Ovary (tissue), 9 donors: ENCODE measurements around the gene PARD3. TPM values are rescaled to one million over a fixed set of nuclear protein-coding genes. Genes with fewer than 3 reads are reported as not detected.

Experiments
- DNase-seq, 5 donors: peaks; one replicate each; pipeline ENCODE4 v3.0.0-alpha.2; 2019 to 2020
- H3K27ac ChIP-seq, 2 donors: fragments of 200-600 bp; one replicate each; pipeline versions ENCODE4 v1.5.1 to v1.8.0; 2019 to 2022
- H3K27me3 ChIP-seq: fragments of 200-600 bp; one replicate; pipeline ENCODE4 v1.8.0; 2022
- H3K36me3 ChIP-seq: fragments of 200-600 bp; sonication (generic); one replicate; pipeline ENCODE4 v1.5.1; 2019
- H3K4me1 ChIP-seq: one replicate; pipeline ENCODE4 v1.8.1; 2013; ENCODE audit warnings: mild to moderate bottlenecking, moderate library complexity; ENCODE audit not compliant: insufficient read depth
- H3K4me3 ChIP-seq: fragments of 200-600 bp; sonication (generic); one replicate; pipeline ENCODE4 v1.5.1; 2017
- H3K9me3 ChIP-seq, 2 donors: fragments of 200-600 bp in 1 of 2; sonication (generic) in 1 of 2; one replicate each; pipeline versions ENCODE4 v1.5.1 to v1.8.1; 2013 to 2019; ENCODE audit warnings: mild to moderate bottlenecking in 1 of 2, moderate library complexity in 1 of 2
- EP300 ChIP-seq: sonication (generic); formaldehyde crosslinking; IDR thresholded peaks from one replicate; pipeline ENCODE4 v1.6.1; 2017; ENCODE audit warnings: antibody characterized with exemption
- POLR2A ChIP-seq: fragments of 450-650 bp; IDR thresholded peaks from one replicate; pipeline ENCODE4 v1.6.1; 2017; ENCODE audit warnings: antibody characterized with exemption, mild to moderate bottlenecking, moderate library complexity
- WGBS, 3 donors: extraction: QIAGEN DNeasy Blood & Tissue Kit in 1 of 3; methylation state at CpG; one replicate each; pipeline versions ENCODE4 v1.1.5 to v1.1.7; 2013 to 2017; 5-methylcytosine and 5-hydroxymethylcytosine counted together
- intact Hi-C, 4 donors: fragments of 100-400 bp; cut with DNase I; formaldehyde crosslinking; loops; one replicate each; pipeline versions ENCODE4 v1.11.0 to v1.15.1; 2022 to 2023
- polyA plus RNA-seq, 2 donors: library from polyadenylated mRNA; stranded (reverse); fragments of 200-250 nt in 1 of 2; fragments of 350-450 nt in 1 of 2; fragmentation: Illumina TruSeq in 1 of 2; extraction: RNeasy Lipid Tissue Mini Kit (QIAGEN cat#74804) in 1 of 2; gene quantifications; one replicate each; pipeline ENCODE4 v1.2.3, GENCODE V29; 2013 to 2014
- total RNA-seq, 7 donors: library from RNA; depleted of rRNA in 2 of 7; stranded (reverse); fragments of >200 nt in 2 of 7; fragmentation: NEBNext Ultra II Directional in 3 of 7; extraction: Animal tissue kit (Norgen Biotek cat#: 25700) in 3 of 7; gene quantifications; one replicate each; pipeline versions ENCODE4 v1.1.0 to v1.2.4, GENCODE V29; 2016 to 2023
- TF ChIP-seq, protein P1 (sequence below), 3 donors: fragments of 450-650 bp in 2 of 3; fragments of 200-600 bp in 1 of 3; IDR thresholded peaks; one replicate each; pipeline versions ENCODE4 v1.5.1 to v1.8.0; 2016 to 2022; ENCODE audit warnings: antibody characterized with exemption in 3 of 3, mild to moderate bottlenecking in 1 of 3
- donor health status: DM: no; HTN: no; CAD: no; lungs with moderate emphysema.
- donor health status: DM: no; HTN: no; CAD: no.
- donor health status: Bipolar disorder and iron deficiency.
- donor health status: DM: yes; HTN: yes; CAD: no.
- donor health status: DM: no; HTN: no; CAD: no.
- donor health status: DM: yes; HTN: yes; CAD: no.

Gene PARD3
- total and polyA plus RNA-seq, 9 donors, result 31.8 to 92.3 (median 67.1) TPM

DNA sequence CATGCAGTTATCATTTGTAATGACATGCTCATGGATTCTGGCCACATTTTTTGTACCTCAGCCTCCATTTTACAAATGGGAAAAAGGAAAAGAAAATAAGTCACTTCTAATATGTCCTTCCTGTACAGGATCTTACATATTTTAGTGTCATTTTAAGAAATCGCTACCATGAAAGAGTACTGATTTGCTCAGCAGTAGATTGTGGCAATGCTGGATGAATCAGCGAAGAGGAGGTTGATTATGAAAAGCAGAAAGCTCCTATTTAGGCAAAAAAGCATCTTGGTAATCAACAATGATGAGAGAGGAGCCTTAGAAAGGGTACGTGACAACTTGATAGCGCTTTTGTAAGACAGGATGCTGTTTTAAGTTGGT lies 522.9 kb downstream of the PARD3 start:
- TF ChIP-seq POLR2A, result no peak
- TF ChIP-seq, protein P1, sequence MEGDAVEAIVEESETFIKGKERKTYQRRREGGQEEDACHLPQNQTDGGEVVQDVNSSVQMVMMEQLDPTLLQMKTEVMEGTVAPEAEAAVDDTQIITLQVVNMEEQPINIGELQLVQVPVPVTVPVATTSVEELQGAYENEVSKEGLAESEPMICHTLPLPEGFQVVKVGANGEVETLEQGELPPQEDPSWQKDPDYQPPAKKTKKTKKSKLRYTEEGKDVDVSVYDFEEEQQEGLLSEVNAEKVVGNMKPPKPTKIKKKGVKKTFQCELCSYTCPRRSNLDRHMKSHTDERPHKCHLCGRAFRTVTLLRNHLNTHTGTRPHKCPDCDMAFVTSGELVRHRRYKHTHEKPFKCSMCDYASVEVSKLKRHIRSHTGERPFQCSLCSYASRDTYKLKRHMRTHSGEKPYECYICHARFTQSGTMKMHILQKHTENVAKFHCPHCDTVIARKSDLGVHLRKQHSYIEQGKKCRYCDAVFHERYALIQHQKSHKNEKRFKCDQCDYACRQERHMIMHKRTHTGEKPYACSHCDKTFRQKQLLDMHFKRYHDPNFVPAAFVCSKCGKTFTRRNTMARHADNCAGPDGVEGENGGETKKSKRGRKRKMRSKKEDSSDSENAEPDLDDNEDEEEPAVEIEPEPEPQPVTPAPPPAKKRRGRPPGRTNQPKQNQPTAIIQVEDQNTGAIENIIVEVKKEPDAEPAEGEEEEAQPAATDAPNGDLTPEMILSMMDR (IDR thresholded peaks at IDR 0.05), result no peak
- TF ChIP-seq EP300, result no peak
- Histone ChIP-seq H3K27me3 (no peaks in the 10 kb centered on the region), H3K4me1 (peaks cover 3% of the 10 kb centered on the region), H3K4me3 (no peak overlapping the region), H3K36me3 (no peaks in the 10 kb centered on the region), H3K9me3 (no peaks in the 10 kb centered on the region), H3K27ac (no peak overlapping the region)
- intact Hi-C loops, result no loop called here
- 69 to 90% (median 77%) methylated on average over 4 of the region's 4 CpGs for WGBS, 3 donors
- DNase-seq, result no peak

DNA sequence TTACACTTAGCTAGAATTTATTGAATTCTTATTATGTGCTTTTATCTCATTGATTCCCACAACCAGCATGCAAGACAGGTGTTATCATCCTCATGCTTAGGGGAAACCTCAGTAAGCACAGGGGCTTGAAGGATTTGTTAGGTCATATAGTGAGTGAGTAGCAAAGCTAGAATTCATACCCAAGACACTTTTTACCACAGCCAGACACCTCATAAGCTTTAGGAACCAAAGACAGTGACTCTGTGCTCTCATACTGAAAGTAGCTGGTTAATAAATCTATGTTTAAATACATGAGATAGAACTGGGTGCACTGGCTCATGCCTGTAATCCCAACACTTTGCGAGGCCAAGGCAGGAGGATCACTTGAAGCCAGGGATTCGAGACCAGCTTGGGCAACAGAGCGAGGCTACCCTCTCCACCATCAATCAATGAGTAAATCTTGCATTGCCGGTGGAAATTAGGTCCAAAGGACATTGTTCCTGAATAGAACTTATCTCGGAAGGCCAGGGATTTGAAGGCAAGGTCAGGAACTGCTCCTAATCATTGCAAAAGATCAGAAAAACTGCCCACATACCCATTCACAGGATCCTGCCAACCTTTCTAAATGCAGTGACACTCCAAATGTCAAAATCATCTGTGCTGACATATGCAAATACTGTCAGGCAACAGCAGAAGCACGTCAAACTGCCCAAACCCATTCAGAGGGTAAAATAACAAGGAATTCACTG lies 523.5 kb downstream of the PARD3 start:
- H3K27ac ChIP-seq, result no peak overlapping the region
- intact Hi-C loops, result no loop called here
- peaks cover 3% of the 10 kb centered on the region for H3K4me1 ChIP-seq
- H3K9me3 ChIP-seq, result no peaks in the 10 kb centered on the region
- no peaks in the 10 kb centered on the region for H3K36me3 ChIP-seq
- TF ChIP-seq EP300 (no peak), POLR2A (no peak)
- TF ChIP-seq, protein P1 (IDR thresholded peaks at IDR 0.05), result no peak
- no peak overlapping the region for H3K4me3 ChIP-seq
- 79 to 90% (median 86%) methylated on average over 6 of the region's 6 CpGs for WGBS, 3 donors
- DNase-seq, result no peak
- H3K27me3 ChIP-seq, result no peaks in the 10 kb centered on the region

DNA sequence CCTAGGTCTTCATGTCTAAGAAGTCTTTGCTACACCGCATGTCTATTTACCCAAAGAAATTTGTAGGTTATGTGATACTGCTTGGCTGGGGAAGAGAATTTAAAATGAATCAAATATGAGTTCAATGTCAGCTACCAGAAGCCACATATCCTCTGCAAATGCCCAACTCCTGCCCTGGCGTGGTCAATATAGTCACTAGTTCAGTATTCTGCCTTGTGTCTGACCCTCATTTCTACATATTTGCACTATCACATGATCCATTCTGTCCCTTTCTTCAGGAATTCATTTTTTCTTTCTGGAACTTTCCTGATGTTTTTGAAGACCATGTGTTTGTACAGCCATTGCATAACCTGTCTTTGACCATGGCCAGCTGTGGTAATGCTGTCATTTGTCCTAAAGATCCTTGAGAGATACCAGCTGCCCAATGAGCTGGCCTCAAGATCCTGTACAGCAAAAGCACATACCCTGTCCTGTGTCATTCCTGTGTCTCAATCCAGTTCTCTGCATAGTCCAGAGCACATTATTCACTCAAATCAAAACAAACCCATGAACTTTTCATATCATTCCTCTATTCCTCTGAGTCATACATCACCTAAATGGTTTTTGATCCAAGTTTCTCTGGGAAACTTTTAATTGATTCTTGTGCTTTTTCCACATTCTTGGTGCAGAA lies 524.5 kb downstream of the PARD3 start:
- Histone ChIP-seq H3K4me1 (peaks cover 3% of the 10 kb centered on the region), H3K36me3 (no peaks in the 10 kb centered on the region), H3K9me3 (no peaks in the 10 kb centered on the region), H3K4me3 (no peak overlapping the region), H3K27me3 (no peaks in the 10 kb centered on the region), H3K27ac (no peak overlapping the region)
- WGBS, 3 donors, result 86 to 94% (median 90%) methylated on average over 2 of the region's 2 CpGs
- intact Hi-C loops, result no loop called here
- DNase-seq, result no peak
- TF ChIP-seq POLR2A (no peak), EP300 (no peak)
- TF ChIP-seq, protein P1 (IDR thresholded peaks at IDR 0.05), result no peak

DNA sequence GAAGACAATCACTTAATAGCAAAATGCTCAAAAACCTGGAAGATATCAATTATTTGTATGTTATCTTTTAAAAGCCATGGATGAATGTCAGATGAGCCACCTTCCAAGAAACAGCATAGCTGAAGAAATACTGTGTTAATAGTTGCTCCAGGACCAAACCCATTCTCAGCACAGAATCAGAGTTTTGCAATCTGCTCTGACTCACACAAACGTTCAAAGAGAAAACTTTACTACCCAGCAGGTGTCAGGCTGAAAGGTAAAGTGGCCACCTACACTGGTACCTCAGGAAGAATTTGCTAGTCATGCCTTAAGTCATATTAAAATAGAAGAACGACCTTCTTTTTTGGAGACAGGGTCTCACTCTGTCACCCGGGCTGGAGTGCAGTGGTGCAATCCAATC lies 526.5 kb downstream of the PARD3 start:
- H3K4me3 ChIP-seq, result no peak overlapping the region
- no peak for DNase-seq
- H3K27me3 ChIP-seq, result no peaks in the 10 kb centered on the region
- intact Hi-C loops, result no loop called here
- H3K9me3 ChIP-seq, result no peaks in the 10 kb centered on the region
- TF ChIP-seq, protein P1 (IDR thresholded peaks at IDR 0.05), result no peak
- TF ChIP-seq EP300 (no peak), POLR2A (no peak)
- no peak overlapping the region for H3K27ac ChIP-seq
- WGBS, 3 donors, result 71 to 85% (median 84%) methylated on average over 3 of the region's 3 CpGs
- H3K4me1 ChIP-seq, result peaks cover 3% of the 10 kb centered on the region
- H3K36me3 ChIP-seq, result no peaks in the 10 kb centered on the region
